HFF-Myc (cell line): ENCODE results near the gene ADAMTSL1.

Source experiments
- DNase-seq: peaks from one replicate; pipeline ENCODE4 v3.0.0-alpha.2; 2011; ENCODE audit warnings: low read depth; ENCODE audit errors: extremely low read depth
- H3K4me3 ChIP-seq: replicated peaks from 2 replicates; pipeline ENCODE4 v1.5.1; 2011; ENCODE audit warnings: low read depth, mild to moderate bottlenecking, control low read depth, low read length
- CTCF ChIP-seq: IDR thresholded peaks from 2 replicates; pipeline ENCODE4 v1.5.1; 2012; ENCODE audit warnings: mild to moderate bottlenecking, low read depth, low read length, control low read depth; ENCODE audit errors: missing control alignments

ADAMTSL1 gene

GRCh38 chr9:18544456-18544855 is 70.5 kb downstream of the ADAMTSL1 start:
- DNase-seq = no peak
- no peak overlapping the region for H3K4me3 ChIP-seq
- TF ChIP-seq CTCF = no peak

- DNase-seq = no peak
- no peak overlapping the region for H3K4me3 ChIP-seq
- no peak for TF ChIP-seq CTCF
These were observed 71.8 kb downstream of the ADAMTSL1 start for GRCh38 chr9:18545636-18546360.

- no peak overlapping the region for H3K4me3 ChIP-seq
- TF ChIP-seq CTCF = no peak
- DNase-seq = no peak
These were observed 74.5 kb downstream of the ADAMTSL1 start for GRCh38 chr9:18548456-18548855.

GRCh38 chr9:18549772-18550171 is 75.8 kb downstream of the ADAMTSL1 start:
- H3K4me3 ChIP-seq = no peak overlapping the region
- no peak for TF ChIP-seq CTCF
- no peak for DNase-seq

GRCh38 chr9:18550286-18550685 is 76.3 kb downstream of the ADAMTSL1 start:
- TF ChIP-seq CTCF = no peak
- no peak for DNase-seq
- H3K4me3 ChIP-seq = no peak overlapping the region

GRCh38 chr9:18554244-18554643 is 80.3 kb downstream of the ADAMTSL1 start:
- TF ChIP-seq CTCF = no peak
- no peak overlapping the region for H3K4me3 ChIP-seq
- DNase-seq = no peak

- TF ChIP-seq CTCF = no peak
- H3K4me3 ChIP-seq = no peak overlapping the region
- DNase-seq = no peak
These were observed 81.3 kb downstream of the ADAMTSL1 start for GRCh38 chr9:18555105-18555883.
